ENCODE data around the gene PRPF39. TPM values are rescaled to one million over a fixed set of nuclear protein-coding genes. Genes with fewer than 3 reads are reported as not detected.

PRPF39 gene
- polyA plus RNA-seq, 2 of the 4 experiments (the other 2 are of a cell fraction) = 24.4 to 57.5 TPM

DNA sequence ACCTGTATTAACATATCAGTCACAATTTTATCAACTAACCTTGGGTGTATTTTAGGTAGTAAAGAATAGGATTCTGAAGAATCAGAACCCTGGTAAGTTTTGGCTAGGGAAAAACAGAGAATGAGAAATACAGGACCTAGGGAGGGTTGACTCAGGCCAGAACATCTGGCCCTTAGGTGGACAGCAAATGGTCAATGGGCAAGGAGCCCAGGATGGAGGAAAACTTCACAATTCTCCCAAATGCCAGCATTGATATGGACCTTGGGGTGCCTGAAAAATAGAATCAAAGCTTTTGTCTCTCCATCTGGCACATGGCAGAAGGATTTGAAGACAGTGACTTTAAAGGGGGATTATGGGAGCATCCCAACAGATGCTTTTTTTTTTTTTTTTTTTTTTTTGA lies 32.7 kb upstream of the PRPF39 start:
- Histone ChIP-seq H3K27ac (no peak overlapping the region), H3K9me3 (no peaks in the 10 kb centered on the region), H3K4me3 (no peak overlapping the region), H3K4me1 (no peaks in the 10 kb centered on the region), H3K4me2 (no peak overlapping the region)
- ChIA-PET CTCF (no interaction called here), POLR2A (no interaction called here)
- ATAC-seq (no peak), DNase-seq (ENCODE audit: low read depth in 1 of 2, low spot score in 1 of 2) (no peak), FAIRE-seq (no peak)
- TF ChIP-seq, protein P1, sequence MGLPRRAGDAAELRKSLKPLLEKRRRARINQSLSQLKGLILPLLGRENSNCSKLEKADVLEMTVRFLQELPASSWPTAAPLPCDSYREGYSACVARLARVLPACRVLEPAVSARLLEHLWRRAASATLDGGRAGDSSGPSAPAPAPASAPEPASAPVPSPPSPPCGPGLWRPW (IDR thresholded peaks at IDR 0.05) = no peak
- TF ChIP-seq MAFK (IDR thresholded peaks at IDR 0.05; ENCODE audit: partially characterized antibody) (no peak), FOSL2 (IDR thresholded peaks at IDR 0.05) (no peak), FOSL2 (CRISPR knock-in tag; IDR thresholded peaks at IDR 0.05) (no peak), TFCP2L1 (CRISPR knock-in tag; IDR thresholded peaks at IDR 0.05) (no peak), GATA3 (IDR thresholded peaks at IDR 0.05; ENCODE audit: borderline replicate concordance) (no peak), TP53 (CRISPR knock-in tag; IDR thresholded peaks at IDR 0.05) (no peak), CEBPB (IDR thresholded peaks at IDR 0.05) (no peak), PHF8 (IDR thresholded peaks at IDR 0.05; ENCODE audit: borderline replicate concordance, low read depth) (no peak), HOXA7 (CRISPR knock-in tag; IDR thresholded peaks at IDR 0.05) (no peak), FOXS1 (CRISPR knock-in tag; IDR thresholded peaks at IDR 0.05) (no peak), BHLHE40 (IDR thresholded peaks at IDR 0.05; ENCODE audit: low read depth, low read length) (no peak), FOSB (CRISPR knock-in tag; IDR thresholded peaks at IDR 0.05) (no peak)
- TF ChIP-seq, protein P2, sequence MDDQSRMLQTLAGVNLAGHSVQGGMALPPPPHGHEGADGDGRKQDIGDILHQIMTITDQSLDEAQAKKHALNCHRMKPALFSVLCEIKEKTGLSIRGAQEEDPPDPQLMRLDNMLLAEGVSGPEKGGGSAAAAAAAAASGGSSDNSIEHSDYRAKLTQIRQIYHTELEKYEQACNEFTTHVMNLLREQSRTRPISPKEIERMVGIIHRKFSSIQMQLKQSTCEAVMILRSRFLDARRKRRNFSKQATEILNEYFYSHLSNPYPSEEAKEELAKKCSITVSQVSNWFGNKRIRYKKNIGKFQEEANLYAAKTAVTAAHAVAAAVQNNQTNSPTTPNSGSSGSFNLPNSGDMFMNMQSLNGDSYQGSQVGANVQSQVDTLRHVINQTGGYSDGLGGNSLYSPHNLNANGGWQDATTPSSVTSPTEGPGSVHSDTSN (IDR thresholded peaks at IDR 0.05) = no peak
- TF ChIP-seq, protein P3, sequence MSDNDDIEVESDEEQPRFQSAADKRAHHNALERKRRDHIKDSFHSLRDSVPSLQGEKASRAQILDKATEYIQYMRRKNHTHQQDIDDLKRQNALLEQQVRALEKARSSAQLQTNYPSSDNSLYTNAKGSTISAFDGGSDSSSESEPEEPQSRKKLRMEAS (IDR thresholded peaks at IDR 0.05) = no peak
- TF ChIP-seq, protein P4, sequence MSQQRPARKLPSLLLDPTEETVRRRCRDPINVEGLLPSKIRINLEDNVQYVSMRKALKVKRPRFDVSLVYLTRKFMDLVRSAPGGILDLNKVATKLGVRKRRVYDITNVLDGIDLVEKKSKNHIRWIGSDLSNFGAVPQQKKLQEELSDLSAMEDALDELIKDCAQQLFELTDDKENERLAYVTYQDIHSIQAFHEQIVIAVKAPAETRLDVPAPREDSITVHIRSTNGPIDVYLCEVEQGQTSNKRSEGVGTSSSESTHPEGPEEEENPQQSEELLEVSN (IDR thresholded peaks at IDR 0.05; ENCODE audit: borderline replicate concordance, low read depth) = no peak

DNA sequence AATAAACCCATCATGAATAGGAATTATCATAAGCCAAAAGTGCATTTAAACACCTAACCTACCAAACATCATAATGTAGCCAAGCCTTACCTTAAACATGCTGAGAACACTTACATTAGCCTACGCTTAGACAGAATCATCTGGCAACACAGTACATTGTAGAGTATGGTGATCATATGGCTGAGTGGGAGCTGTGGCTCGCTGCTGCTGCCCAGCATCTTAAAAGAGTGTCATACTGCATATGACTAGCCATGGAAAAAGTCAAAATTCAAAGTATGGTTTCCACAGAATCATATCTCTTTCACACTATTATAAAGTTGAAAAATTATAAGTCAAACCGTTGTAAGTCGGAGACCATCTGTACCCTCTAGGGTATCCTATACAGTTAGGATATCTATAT lies 32.0 kb upstream of the PRPF39 start:
- Histone ChIP-seq H3K27ac (no peak overlapping the region), H3K4me3 (no peak overlapping the region), H3K9me3 (no peaks in the 10 kb centered on the region), H3K4me1 (no peaks in the 10 kb centered on the region), H3K4me2 (no peak overlapping the region)
- CTCF ChIA-PET = interaction anchor here (0.9 kb wide), 1 partner anchor 15 kb away, joined by 4 read pairs; no protein-coding TSS in a partner anchor
- ATAC-seq (no peak), FAIRE-seq (no peak), DNase-seq (ENCODE audit: low read depth in 1 of 2, low spot score in 1 of 2) (no peak)
- POLR2A ChIA-PET = no interaction called here
- TF ChIP-seq MAFK (IDR thresholded peaks at IDR 0.05; ENCODE audit: partially characterized antibody) (no peak), ESRRA (IDR thresholded peaks at IDR 0.05; ENCODE audit: borderline replicate concordance, low read length) (no peak), HOXB13 (CRISPR knock-in tag; IDR thresholded peaks at IDR 0.05; ENCODE audit: low read depth) (no peak), CEBPB (IDR thresholded peaks at IDR 0.05) (no peak), JUN (IDR thresholded peaks at IDR 0.05) (no peak), HOXA7 (CRISPR knock-in tag; IDR thresholded peaks at IDR 0.05) (no peak), CBX2 (IDR thresholded peaks at IDR 0.05; ENCODE audit: borderline replicate concordance, low read depth) (no peak), FOSL2 (IDR thresholded peaks at IDR 0.05) (no peak), FOSL2 (CRISPR knock-in tag; IDR thresholded peaks at IDR 0.05) (no peak)
- TF ChIP-seq, protein P5, sequence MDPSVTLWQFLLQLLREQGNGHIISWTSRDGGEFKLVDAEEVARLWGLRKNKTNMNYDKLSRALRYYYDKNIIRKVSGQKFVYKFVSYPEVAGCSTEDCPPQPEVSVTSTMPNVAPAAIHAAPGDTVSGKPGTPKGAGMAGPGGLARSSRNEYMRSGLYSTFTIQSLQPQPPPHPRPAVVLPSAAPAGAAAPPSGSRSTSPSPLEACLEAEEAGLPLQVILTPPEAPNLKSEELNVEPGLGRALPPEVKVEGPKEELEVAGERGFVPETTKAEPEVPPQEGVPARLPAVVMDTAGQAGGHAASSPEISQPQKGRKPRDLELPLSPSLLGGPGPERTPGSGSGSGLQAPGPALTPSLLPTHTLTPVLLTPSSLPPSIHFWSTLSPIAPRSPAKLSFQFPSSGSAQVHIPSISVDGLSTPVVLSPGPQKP (IDR thresholded peaks at IDR 0.05; ENCODE audit: low read depth, low read length) = no peak
- TF ChIP-seq, protein P2 (IDR thresholded peaks at IDR 0.05) = no peak
- TF ChIP-seq, protein P4 (IDR thresholded peaks at IDR 0.05; ENCODE audit: borderline replicate concordance, low read depth) = no peak
- WGBS (ENCODE audit: missing lambda C conversion rate) = 98% methylated on average over 4 of the region's 4 CpGs
